Hippocampal formation (tissue), 2 donors: Measurements from ENCODE around the gene CACNA1A.

Experiments
- DNase-seq, 2 donors: peaks; one replicate each; lab custom pipeline; 2025; lab: John Stamatoyannopoulos, UW

CACNA1A gene

GRCh38 chr19:13163609-13164342 lies 342.5 kb downstream of the CACNA1A start:
- no peak for DNase-seq

- peak; percentile 82 to 85 for DNase-seq
These were observed 343.3 kb downstream of the CACNA1A start for GRCh38 chr19:13162724-13163608.

- no peak for DNase-seq
These were observed 345.7 kb downstream of the CACNA1A start for GRCh38 chr19:13160557-13160956.

GRCh38 chr19:13159713-13160112 lies 346.6 kb downstream of the CACNA1A start:
- DNase-seq, result no peak
